HG03460 (cell line): Measurements from ENCODE around the gene DMRTC2.

Experiments used
- ATAC-seq: cut with Tn5 transposase; IDR thresholded peaks from one replicate; pipeline ENCODE4 v1.9.1; 2021; ENCODE audit not compliant: unreplicated experiment

DMRTC2 gene

DNA sequence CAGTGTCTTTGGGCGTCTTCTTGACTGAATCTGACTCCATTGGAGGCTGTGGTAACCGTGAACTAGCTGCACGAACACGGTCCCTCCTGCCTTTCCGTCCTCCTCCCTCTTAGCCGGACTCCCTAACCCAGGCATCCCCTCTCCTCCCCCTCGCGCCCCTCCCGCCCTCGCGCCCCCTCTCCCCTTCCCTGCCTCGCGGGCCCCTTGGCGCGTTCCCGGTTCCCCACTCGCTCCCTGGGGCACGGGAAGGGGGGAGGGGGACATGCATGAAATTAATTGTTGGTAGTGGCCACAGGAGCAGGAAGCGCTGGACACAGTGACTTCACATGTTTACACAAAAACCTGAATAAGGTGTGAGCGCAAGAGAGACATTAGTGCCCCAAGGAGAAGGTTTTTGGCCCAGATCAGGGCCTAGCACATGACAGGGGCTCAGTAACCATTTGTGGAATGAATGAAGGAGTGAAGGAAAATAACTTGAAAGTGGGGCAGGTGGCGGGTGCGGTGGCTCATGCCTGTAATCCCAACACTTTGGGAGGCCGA, 279 bp downstream of the DMRTC2 start:
- ATAC-seq = no peak

DNA sequence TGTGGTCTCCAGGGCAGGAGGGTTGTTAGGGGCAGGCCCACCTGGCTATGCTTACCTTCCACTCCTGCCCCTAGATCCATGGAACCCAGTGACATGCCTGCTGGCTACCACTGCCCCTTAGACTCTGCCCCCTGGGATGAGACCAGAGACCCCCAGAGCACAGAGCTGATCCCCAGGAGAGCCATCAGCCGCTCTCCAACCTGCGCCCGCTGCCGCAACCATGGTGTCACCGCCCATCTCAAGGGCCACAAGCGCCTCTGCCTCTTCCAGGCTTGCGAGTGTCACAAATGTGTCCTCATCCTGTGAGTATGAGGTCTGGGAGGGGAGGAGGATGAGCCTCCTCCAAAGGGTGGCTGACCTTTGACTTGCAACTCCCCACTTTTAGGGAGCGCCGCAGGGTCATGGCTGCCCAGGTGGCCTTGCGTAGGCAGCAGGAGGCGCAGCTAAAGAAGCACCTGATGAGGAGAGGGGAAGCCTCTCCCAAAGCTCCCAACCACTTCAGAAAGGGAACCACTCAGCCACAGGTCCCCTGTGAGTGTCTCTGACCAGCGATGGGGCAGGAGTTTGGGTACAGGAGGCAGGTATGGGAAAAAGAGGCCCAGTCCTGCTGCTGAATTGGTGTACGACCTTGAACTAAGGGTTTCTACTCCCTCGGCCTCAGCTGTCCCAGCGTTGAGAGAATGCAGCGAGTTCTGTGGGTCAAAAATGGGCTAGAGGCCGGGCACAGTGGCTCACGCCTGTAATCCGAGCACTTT, 2.7 kb downstream of the DMRTC2 start:
- no peak for ATAC-seq

DNA sequence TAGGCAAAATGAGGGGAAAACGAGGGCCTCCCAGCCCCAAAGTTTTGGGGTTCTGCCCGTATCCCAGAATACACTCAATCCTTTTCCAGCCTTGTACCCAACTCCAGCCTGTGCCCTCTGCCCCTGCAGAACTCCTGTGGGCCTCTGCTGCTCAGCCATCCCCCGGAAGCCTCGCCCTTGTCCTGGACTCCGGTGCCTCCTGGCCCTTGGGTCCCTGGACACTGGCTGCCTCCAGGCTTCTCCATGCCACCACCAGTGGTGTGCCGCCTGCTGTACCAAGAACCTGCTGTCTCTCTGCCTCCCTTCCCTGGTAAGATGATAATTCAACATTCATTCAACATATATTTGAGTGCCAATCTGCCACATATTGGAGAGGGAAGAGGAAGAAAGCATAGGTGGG, 3.8 kb downstream of the DMRTC2 start:
- no peak for ATAC-seq

DNA sequence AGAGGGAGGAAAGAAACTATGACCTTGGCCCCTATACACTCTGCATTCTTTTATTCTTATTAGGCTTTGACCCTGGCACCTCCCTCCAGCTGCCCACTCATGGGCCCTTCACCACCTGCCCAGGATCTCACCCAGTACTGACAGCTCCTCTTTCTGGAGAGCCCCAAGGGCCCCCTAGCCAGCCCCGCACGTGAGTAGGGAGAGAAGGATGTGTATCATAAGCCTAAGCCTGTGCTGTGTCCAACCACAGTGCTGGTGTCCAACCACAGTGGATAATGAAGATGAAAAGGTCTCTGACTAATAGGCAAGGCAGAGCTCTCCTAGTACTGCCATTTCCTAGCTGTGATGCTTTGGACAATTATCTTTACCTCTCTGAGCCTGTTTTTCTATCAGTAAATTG, 4.2 kb downstream of the DMRTC2 start:
- no peak for ATAC-seq

- ATAC-seq = no peak
Measured at GRCh38 chr19:41850381-41850780, 5.5 kb downstream of the DMRTC2 start.

- no peak for ATAC-seq
Measured at GRCh38 chr19:41851456-41851855, 6.6 kb downstream of the DMRTC2 start.

DNA sequence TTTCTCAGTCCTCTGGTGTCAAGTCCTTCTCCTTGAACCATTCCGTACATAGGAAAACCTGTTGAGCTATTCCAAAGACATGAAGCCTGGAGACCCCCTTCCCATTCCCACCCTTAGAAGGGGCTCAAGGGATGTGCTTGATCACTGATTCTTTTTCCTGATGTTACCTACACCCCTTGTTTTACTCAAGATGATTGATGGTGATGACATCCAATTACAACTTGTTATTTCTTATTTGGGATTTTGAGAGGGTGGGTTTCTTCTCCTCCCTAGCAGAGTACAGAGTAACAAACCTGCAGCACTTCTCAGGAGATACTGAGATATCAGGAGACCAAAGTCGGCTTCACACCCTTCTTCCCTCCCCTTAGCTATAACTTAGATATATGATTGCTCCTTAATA, 8.5 kb downstream of the DMRTC2 start:
- ATAC-seq = no peak

DNA sequence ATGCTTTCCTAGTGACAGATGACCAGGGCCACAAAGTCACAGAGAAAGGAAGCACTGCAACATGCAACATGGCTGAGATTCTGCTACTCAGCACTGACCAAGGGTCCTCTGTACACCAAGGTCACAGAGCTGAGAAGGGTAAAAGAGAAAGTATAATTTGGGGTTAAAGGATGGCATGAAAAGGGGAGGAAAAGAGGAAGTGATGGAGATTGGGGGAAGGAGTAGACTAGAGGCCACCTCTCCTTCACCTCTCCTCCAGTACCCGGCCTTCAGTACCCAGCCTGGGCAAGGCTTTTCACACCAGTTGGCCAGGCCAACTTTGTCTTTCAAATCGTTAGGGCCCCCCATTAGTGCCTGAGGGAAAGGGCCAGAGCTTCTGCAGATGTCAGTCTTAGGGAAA, 8.9 kb downstream of the DMRTC2 start:
- no peak for ATAC-seq

DNA sequence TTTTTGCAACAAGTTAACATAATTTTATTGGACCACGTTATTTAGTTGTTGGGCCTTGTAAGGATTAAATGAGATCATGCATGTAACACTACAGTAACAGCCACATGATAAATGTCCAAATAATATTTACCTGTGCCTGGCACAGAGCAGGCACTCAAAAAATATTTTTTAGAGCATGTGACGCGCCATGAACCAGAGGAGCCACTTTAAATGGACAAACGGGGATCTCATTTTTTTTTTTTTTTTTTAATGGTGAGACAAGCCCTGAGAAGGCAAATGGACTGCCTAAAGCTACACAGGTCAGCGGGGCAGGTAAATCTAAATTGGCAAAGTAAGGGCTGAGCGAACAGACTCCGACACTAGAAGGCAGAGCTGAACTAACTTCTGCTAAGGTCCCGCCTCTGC, 14.4 kb downstream of the DMRTC2 start:
- ATAC-seq = no peak

- ATAC-seq = peak; percentile 75
Measured at GRCh38 chr19:41859618-41860418, 15.0 kb downstream of the DMRTC2 start, which contains the start of gene RPS19. Gene RPS19, plus strand, starts transcription at chr19:41860255. Its CDS starts 520 bp downstream, at chr19:41860775.

- no peak for ATAC-seq
Measured at GRCh38 chr19:41860419-41861115, 15.7 kb downstream of the DMRTC2 start.

- ATAC-seq = no peak
Measured at GRCh38 chr19:41861116-41861768, 16.4 kb downstream of the DMRTC2 start.

DNA sequence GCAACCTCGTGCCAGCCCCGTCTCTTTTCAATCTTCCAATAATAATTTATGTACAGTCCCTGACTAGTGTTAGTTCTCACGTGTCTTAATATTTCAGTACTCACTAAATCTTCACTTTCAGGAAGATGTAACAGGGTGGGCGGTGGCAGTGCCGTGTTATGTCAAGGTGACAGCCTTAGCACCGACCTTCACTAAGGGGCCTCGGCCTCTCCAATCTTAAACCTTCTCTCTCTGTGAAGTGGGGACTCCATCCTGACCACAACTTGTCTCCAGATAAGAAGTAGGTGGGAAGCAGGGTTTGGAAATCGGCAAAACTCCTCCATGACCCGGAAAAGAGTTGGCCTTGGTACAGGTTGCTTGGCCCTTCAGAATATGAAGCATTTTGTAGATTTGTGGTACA, 17.0 kb downstream of the DMRTC2 start:
- no peak for ATAC-seq

DNA sequence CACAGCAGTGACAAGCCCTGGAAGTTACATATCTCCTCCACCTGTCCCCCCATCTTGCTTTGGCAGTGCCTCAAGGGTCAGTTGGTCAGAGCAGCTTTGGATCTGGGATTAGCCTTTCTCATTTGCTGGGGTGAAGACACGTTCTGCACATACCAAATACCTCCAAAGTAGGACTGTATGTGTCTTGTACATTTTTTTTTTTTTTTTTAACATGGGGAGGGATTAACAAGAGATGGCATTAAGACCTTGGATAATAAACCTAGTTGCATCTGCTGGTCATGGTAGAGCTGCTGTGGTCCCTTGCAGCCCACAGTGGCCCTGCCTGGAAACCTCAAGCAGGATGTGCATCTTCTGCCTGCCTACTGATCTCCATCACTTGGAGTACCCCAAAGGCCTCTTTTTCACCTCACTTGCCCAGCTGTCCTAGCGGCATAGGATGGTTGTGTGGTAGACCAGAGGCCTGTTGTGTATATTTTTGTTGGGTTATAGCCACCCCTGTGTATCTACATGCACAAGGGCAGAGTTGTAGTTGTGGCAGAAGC, 17.7 kb downstream of the DMRTC2 start:
- ATAC-seq = no peak

GRCh38 chr19:41863209-41863931, 18.5 kb downstream of the DMRTC2 start:
- ATAC-seq = no peak

DNA sequence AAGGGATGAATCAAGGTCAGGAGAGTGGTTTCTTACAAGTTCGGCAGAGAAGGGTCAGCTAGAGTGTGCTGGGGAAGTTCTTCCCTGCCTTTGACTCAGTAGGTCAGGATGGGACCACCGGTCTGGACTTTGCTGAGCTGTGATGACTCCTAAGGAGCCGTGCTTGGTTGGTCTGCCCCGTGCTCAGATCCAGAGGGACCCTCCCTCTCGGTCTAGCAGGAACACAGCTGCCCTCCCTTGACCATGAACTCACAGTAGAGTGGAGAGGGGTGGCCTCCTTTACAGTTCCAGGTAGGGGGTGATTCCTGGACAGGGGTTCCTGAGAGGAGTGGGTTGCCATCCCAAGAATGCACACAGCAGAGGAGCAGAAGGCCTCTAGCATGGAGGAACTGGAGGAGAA, 19.5 kb downstream of the DMRTC2 start:
- no peak for ATAC-seq

- no peak for ATAC-seq
Measured at GRCh38 chr19:41866284-41866683, 21.4 kb downstream of the DMRTC2 start.

DNA sequence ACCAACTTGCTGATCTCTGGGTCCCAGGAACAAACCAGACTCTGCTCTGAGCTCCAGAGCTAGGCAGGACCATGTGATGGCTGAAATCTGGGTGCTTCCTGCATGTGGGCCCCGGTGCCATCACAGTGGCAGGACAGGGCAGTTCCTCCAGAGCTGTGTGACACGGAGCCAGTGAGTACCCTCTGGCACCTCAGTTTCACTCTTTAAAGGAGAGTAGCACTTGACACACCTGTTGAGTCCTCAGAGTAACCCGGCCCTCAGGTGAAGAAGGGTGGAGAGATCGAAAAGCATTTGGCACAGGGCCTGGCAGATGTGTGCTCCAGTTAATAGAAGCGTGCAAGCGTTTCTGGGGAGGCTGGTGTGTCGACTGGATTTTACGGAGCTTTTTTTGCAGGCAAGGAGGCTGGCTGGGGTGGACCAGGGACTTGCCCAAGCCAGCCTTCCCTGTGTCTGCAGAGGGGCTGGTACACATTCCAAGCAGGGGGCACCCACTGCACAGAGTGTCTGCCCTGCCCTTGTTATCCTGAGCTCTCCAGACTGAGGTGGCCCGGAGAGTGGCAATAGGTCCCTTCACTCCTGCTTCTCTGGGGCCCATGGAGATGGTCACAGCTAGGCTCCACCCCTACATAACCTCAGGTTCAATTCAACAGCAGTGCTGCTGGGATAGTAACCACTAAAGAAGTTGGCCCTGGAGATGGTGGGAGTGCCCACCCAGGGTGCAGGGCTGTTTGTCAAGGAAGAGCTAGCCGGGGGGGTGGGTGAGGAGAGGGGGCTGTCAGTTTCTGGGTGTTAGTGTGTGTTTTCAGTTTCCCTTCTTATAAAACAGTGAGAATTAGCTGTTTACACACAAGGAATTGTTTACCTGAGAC, 23.5 kb downstream of the DMRTC2 start:
- no peak for ATAC-seq

DNA sequence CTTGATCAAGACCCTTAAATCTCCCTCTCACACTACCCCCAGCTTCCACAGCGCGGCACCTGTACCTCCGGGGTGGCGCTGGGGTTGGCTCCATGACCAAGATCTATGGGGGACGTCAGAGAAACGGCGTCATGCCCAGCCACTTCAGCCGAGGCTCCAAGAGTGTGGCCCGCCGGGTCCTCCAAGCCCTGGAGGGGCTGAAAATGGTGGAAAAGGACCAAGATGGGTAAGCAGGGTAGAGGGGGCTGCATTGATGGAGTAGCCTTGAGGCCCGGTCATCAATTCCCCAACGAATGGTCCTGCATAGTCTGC, 24.1 kb downstream of the DMRTC2 start:
- no peak for ATAC-seq
